GM12878 (cell line): Measurements from ENCODE around the gene RB1.

Experiments
- POLR2AphosphoS5 ChIP-seq: IDR thresholded peaks from 2 replicates; pipeline ENCODE4 v1.6.1; 2011; ENCODE audit warnings: mild to moderate bottlenecking, low read length, inconsistent platforms
- TF ChIP-seq, protein P1 (sequence below), 3 experiments: IDR thresholded peaks in 2 of 3; conservative IDR thresholded peaks in 1 of 3; 2 replicates each; pipeline ENCODE4 v1.5.1; 2011; ENCODE audit warnings: low read depth in 3 of 3, low read length in 3 of 3, mild to moderate bottlenecking in 3 of 3, control low read depth in 2 of 3, moderate library complexity in 2 of 3, inconsistent platforms in 1 of 3, mixed read lengths in 1 of 3; ENCODE audit not compliant: control insufficient read depth in 2 of 3, insufficient read depth in 1 of 3; ENCODE audit errors: extremely low read depth in 1 of 3

DNA sequence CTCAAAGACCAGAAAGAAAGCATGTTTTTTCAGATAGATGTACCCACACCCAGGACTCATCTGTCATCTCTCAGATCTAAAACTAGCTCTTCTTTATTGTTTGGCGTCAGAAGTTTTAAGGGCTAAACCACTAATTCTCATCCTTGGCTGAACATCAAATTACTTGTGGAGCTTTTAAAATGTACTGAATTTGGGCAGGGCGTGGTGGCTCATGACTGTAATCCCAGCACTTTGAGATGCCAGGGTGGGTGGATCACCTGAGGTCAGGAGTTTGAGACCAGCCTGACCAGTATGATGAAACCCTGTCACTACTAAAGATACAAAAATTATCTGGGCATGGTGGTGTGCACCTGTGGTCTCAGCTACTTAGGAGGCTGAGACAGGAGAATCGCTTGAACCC, 181.9 kb downstream of the RB1 start:
- TF ChIP-seq POLR2AphosphoS5 = no peak
- TF ChIP-seq, protein P1, sequence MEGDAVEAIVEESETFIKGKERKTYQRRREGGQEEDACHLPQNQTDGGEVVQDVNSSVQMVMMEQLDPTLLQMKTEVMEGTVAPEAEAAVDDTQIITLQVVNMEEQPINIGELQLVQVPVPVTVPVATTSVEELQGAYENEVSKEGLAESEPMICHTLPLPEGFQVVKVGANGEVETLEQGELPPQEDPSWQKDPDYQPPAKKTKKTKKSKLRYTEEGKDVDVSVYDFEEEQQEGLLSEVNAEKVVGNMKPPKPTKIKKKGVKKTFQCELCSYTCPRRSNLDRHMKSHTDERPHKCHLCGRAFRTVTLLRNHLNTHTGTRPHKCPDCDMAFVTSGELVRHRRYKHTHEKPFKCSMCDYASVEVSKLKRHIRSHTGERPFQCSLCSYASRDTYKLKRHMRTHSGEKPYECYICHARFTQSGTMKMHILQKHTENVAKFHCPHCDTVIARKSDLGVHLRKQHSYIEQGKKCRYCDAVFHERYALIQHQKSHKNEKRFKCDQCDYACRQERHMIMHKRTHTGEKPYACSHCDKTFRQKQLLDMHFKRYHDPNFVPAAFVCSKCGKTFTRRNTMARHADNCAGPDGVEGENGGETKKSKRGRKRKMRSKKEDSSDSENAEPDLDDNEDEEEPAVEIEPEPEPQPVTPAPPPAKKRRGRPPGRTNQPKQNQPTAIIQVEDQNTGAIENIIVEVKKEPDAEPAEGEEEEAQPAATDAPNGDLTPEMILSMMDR (IDR thresholded peaks at IDR 0.05 in 2 of 3, conservative IDR thresholded peaks at IDR 0.05 in 1 of 3; ENCODE audit: control insufficient read depth in 2 of 3, extremely low read depth in 1 of 3, insufficient read depth in 1 of 3, low read depth in 3 of 3, low read length in 3 of 3) = no peak
